Panc1 (cell line): ENCODE measurements around the gene LAMC3.

ENCODE experiments used
- CTCF ChIP-seq: fragments of 450-650 bp; IDR thresholded peaks from 2 replicates; pipeline ENCODE4 v1.5.1; 2017; ENCODE audit warnings: mild to moderate bottlenecking
- POLR2AphosphoS5 ChIP-seq: IDR thresholded peaks from 2 replicates; pipeline ENCODE4 v1.6.1; 2012; ENCODE audit warnings: mild to moderate bottlenecking, low read depth, low read length, moderate library complexity
- REST ChIP-seq, 2 experiments: IDR thresholded peaks; 2 replicates each; pipeline ENCODE4 v1.6.1; 2011 to 2012; ENCODE audit warnings: low read depth in 2 of 2, control low read depth in 1 of 2, low read length in 1 of 2, mild to moderate bottlenecking in 1 of 2, moderate library complexity in 1 of 2; ENCODE audit not compliant: insufficient read depth in 1 of 2
- SIN3A ChIP-seq: IDR thresholded peaks from 2 replicates; pipeline ENCODE4 v1.6.1; 2012; ENCODE audit warnings: low read depth, mild to moderate bottlenecking, low read length, moderate library complexity, borderline replicate concordance; ENCODE audit not compliant: insufficient read depth
- TCF7L2 ChIP-seq: IDR thresholded peaks from 2 replicates; pipeline ENCODE4 v1.6.1; 2011; ENCODE audit warnings: mild to moderate bottlenecking, low read depth, low read length, inconsistent platforms

GRCh38 chr9:130975156-130975555, 33.8 kb upstream of the LAMC3 start:
- TF ChIP-seq CTCF (no peak), SIN3A (no peak), TCF7L2 (no peak), REST (IDR thresholded peaks at IDR 0.05; ENCODE audit: insufficient read depth in 1 of 2, low read depth in 2 of 2, low read length in 1 of 2) (no peak), POLR2AphosphoS5 (no peak)
